GM18520 (cell line): Measurements from ENCODE around the gene USP38.
"Not testable (repeated sequence)": the region's sequence is repeated elsewhere in the genome, so short reads cannot be mapped to it uniquely, and the experiment has no call there.

Experiments
- ATAC-seq: cut with Tn5 transposase; IDR thresholded peaks from one replicate; pipeline ENCODE4 v1.9.1; 2021; ENCODE audit not compliant: unreplicated experiment

The USP38 gene

DNA sequence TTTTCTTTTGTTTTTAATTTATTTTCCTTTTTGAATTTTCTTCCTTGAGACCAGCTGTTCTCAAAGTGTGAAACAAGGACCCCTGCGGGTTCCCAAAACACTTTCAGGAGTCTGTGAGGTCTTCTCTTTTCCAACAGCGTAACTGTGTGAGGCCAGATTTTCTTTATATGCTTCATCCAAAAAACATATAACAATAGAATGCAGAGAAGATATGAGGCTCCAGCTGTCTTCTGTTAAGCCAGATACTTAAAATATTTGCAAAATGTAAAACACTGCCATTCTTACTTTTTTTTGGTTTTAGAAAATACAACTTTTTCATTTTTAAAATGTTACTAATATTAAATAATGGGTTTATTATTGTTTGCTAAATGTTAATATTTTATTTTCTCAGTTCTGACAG lies 27.8 kb downstream of the USP38 start:
- ATAC-seq = no peak

GRCh38 chr4:143215873-143216272 lies 31.2 kb downstream of the USP38 start:
- ATAC-seq = no peak

DNA sequence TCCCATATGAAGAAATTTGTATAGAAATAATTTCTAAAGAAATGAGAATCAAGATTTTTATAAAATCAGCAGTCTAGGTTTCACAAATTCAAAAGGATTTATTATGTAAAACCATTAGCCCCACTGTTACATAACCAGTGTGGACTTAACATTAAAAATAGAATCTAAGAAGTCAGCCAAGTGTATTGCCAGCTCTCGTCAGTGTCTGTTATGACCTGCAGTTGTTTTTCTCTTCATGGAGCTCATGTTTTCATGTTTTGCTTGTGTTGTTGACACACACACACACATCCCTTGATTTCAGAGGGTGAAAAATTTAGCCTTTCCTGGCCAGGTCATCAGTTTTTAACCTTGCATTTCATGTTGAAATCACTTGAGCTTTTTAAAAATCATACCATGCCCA lies 39.5 kb downstream of the USP38 start:
- no peak for ATAC-seq

DNA sequence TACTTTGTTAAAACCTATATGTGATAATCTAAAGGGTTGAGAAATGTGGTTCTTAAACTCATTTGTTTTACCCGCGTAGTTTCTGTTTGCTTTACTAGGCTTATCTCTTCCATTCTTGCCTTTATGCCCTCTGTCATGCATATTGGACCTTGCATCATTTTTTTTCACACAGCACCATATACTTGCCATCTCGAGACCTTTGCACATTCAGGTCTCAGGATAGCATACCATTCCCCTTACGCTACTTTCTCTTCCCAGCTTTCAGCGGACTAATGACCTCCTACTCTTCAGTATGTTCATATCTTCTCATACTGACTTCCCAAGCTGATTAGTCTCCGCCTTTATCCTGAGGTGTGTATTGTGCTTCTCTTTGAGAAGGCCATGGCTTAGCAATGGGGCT lies 40.5 kb downstream of the USP38 start:
- no peak for ATAC-seq

- peak; percentile 71 for ATAC-seq
These were observed 46.0 kb downstream of the USP38 start for GRCh38 chr4:143230683-143231082.

- ATAC-seq = no peak
These were observed 47.6 kb downstream of the USP38 start for GRCh38 chr4:143232277-143232676.

GRCh38 chr4:143234153-143234552 lies 49.4 kb downstream of the USP38 start:
- ATAC-seq = no peak

DNA sequence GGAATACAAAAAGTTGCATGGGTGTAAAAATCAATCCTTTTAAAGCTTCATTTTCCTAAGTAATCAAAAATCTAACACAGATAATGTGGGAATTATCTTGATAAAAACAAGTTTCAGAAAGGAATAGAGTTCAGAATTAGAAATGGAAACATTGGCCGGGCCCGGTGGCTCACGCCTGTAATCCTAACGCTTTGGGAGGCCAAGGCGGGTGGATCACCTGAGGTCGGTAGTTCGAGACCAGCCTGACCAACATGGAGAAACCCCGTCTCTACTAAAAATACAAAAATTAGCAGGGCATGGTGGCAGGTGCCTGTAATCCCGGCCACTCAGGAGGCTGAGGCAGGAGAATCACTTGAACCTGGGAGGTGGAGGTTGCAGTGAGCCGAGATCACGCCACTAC lies 52.5 kb downstream of the USP38 start:
- ATAC-seq = not testable (repeated sequence)

GRCh38 chr4:143240939-143241679 lies 56.4 kb downstream of the USP38 start:
- no peak for ATAC-seq

GRCh38 chr4:143241892-143242291 lies 57.2 kb downstream of the USP38 start:
- ATAC-seq = no peak

DNA sequence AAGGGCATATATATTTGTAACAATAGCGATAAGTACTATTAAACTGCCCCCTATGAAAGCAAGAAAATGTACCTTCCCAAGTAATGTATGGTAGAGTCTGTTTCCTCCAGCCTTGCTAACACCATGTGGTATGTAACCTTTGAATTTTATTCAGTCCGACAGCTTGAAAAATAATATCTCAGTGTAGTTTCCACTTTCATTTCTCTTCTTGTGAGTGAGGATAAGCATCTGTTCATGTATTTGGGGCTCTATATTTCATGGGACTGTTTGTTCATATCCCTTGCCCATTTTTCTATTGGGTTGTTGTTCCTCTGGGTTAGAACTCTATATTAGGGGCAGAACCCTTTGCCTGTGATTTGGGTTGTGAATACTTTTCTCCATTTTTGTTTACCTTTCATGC lies 58.3 kb downstream of the USP38 start:
- ATAC-seq = no peak

DNA sequence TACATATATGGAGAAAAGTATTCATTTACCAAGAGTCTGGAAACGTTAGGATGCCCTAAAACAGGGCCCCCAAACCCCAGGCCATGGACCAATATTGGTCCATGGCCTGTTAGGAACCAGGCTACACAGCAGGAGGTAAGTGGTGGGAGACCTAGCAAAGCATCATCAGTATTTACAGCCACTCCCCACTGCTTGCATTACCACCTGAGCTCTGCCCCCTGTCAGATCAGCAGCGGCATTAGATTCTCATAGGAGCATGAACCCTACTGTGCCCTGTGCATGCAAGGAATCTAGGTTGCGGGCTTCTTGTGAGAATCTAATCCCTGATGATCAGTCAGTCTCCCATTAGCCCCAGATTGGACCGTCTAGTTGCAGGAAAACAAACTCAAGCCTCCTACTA lies 62.3 kb downstream of the USP38 start:
- ATAC-seq = no peak

GRCh38 chr4:143247866-143248265 lies 63.1 kb downstream of the USP38 start:
- no peak for ATAC-seq

DNA sequence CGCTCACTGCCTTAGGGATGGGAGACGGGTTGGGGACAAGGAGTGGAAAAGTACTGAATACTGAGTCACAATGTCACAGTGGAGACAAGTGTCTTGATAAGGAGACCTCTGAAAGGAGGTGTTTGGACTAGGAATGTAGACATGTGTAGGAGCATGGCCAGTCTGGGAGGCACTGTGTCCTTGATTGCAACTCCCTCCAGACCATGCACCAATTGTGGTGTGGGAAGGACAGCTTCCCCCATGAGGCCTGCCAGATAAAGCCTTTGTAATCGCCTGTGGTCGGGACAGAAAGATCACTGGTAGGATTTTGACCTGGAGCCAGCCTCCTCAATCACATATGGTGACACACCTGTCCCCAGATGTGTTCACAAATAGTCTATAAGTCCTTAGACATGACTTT lies 64.1 kb downstream of the USP38 start:
- no peak for ATAC-seq

DNA sequence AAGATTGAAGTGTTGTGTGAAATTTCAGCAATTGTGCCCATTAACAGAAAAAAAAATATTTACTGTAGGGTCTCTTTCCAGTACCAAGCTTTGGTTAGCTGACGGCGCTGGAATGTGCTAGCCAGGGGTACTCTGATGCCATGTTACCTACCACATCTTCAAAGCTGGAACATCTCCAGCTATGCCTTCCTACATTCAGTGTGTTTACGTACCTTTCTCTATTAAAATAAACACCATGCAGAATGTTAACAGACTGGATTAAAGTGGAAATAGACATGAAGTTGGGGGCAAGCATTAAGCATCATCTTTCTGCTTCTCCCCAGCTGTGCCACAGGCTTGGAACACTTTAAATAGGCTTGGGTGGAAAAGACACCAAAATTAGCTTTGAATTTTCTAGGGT lies 65.9 kb downstream of the USP38 start:
- no peak for ATAC-seq

GRCh38 chr4:143251348-143251747 lies 66.6 kb downstream of the USP38 start:
- no peak for ATAC-seq

DNA sequence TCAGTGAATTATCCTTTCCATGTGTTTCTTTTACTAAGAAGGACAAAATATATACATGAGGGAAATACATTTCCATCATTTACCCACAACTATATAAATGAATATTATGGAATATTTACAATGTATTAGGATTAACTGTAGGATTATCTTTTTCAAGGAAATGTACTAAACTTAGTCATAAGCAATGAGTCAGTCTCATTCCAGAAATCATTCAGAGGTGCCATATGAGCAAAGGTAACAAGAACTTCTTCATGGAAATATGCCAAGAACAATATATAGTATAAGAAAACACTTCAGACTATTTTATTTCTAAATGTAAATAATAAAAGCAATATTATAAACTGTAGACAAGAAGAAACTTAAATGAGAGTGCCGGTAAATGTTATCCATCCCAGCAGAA lies 67.1 kb downstream of the USP38 start:
- no peak for ATAC-seq

- ATAC-seq = no peak
These were observed 67.8 kb downstream of the USP38 start for GRCh38 chr4:143252478-143252877.

GRCh38 chr4:143253166-143253565 lies 68.4 kb downstream of the USP38 start:
- ATAC-seq = no peak

DNA sequence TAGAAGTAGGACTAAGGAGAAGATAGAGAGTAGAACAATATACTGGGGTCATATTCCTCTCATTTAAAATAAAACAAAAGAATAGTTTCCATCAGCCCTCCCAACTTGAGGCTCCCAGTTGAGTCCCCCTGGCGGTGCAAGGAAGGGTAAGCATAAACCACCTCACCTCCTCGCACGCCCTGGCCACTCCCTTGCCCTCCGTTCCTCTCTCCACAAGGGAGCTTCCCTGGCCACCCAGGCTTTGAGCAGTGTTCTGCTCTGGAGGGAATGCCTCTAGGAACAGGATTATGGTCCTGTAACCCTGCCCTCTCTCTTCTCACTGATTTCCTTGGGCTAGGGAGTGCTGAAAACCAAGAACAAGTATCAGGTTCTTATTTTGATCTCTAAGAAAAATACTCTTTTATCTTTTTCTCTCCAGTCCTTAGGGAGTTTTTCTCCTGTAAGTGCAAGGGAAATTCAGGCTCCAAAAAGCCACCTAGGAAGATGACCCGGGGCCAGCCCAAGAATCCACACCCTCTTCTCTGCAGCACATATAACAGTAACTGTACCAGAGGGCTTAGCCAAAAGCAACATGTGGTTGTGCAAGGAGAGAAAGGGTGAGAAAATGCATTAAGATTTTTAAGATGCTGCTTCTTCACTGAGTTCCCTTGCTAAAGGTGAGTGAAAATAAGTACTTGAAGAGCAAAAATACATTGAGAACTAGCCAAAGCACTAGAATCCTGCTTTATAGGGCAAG lies 69.9 kb downstream of the USP38 start:
- ATAC-seq = no peak

DNA sequence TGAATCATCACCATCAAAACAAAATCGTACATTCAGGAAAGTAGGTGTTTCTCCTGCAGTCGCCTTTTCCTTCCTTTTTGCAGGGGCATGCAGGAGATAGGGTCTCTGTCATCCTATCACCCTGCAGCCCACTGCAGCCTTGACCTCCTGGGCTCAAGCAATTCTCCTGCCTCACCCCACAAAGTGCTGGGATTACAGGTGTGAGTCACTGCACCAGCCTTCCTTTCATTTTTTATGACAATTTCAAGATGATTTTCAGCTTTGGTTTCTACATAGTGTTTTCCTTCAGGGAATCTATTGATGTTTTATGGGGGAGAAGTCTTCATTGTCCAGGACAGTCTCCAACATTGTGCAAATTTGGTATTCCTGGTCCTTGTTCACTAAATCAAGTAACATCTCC lies 71.7 kb downstream of the USP38 start:
- ATAC-seq = no peak

DNA sequence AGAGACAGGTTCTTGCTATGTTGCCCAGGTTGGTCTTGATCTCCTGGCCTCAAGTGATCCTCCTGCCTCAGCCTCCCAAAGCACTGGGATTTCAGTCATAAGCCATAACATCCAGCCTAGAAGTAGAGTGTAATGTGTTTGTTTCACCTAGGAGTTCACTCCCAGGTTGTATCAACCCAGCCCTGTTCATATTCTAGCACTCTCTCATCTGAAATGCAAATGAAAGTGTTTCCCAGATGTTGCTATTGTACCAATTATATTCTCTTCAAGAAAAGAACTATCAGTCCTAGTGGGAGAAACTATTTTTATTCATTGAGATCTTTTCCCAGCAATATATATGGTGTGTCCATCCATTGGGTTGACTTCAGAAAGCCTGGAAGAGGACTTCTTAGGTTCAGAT lies 72.6 kb downstream of the USP38 start:
- no peak for ATAC-seq

DNA sequence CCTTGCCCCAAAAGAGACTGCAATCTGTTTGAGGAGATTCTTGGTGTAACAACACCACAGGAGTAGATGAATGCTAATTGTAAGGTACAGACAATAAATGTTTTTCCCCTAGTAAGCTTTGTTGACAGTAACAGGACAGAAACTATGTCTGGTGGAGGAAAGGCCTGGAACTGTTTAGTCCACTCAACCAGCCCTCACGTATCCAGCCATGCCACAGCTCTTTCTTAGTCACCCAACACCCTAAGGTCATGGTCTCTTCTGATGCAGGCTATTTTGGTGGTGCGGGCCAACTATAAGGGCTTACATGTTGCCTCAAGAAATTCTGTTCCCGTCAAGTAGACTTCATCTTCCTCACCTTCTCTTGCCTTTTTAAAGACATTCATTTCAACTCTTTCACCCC lies 76.0 kb downstream of the USP38 start:
- ATAC-seq = no peak
